Measurements from ENCODE around the gene NCR1.
"Not testable (repeated sequence)": the region's sequence is repeated elsewhere in the genome, so short reads cannot be mapped to it uniquely, and the experiment has no call there.

The NCR1 gene

DNA sequence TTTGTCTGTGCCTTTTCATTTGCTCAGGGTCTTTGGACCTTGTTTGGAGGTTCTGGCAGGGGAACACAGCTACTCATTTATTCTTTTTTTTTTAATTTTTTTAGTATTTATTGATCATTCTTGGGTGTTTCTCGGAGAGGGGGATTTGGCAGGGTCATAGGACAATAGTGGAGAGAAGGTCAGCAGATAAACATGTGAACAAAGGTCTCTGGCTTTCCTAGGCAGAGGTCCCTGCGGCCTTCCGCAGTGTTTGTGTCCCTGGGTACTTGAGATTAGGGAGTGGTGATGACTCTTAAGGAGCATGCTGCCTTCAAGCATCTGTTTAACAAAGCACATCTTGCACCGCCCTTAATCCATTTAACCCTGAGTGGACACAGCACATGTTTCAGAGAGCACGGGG lies 2.0 kb downstream of the NCR1 start:
- not testable (repeated sequence) for DNase-seq (ENCODE audit: low read depth)

DNA sequence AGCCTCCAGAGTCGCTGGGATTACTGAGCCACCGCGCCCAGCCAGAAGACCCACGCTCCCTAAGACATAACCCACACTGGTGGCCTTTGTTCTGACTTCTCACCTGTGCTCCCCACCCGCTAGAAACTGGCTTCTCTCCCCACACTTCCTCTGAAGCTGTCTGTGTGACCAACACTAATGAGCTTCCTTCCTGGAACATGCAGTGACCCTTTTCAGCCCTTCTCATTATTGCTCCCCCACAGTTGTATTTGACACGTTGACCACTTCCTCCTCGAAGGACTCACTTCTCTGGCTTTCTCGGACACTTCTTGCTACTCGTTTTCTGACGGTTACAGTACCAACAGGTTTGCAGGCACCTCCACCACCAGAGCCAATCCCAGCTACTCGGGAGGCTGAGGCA lies 10.9 kb downstream of the NCR1 start:
- DNase-seq (ENCODE audit: low read depth) = no peak

DNA sequence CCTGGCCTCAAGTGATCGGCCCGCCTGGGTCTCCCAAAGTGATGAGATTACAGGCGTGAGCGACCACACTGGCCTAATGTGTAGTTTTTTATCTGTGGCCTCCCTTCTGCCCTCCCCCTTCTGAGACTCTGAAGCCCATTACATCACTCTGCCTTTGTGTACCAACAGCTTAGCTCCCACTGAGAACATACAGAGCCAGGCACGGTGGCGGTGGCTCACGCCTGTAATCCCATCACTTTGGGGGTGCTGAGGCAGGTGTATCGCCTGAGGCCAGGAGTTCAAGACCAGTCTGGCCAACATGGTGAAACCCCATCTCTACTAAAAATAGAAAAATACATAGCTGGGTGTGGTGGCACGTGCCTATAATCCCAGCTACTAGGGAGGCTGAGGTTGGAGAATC lies 12.6 kb downstream of the NCR1 start:
- DNase-seq (ENCODE audit: low read depth) = no peak

DNA sequence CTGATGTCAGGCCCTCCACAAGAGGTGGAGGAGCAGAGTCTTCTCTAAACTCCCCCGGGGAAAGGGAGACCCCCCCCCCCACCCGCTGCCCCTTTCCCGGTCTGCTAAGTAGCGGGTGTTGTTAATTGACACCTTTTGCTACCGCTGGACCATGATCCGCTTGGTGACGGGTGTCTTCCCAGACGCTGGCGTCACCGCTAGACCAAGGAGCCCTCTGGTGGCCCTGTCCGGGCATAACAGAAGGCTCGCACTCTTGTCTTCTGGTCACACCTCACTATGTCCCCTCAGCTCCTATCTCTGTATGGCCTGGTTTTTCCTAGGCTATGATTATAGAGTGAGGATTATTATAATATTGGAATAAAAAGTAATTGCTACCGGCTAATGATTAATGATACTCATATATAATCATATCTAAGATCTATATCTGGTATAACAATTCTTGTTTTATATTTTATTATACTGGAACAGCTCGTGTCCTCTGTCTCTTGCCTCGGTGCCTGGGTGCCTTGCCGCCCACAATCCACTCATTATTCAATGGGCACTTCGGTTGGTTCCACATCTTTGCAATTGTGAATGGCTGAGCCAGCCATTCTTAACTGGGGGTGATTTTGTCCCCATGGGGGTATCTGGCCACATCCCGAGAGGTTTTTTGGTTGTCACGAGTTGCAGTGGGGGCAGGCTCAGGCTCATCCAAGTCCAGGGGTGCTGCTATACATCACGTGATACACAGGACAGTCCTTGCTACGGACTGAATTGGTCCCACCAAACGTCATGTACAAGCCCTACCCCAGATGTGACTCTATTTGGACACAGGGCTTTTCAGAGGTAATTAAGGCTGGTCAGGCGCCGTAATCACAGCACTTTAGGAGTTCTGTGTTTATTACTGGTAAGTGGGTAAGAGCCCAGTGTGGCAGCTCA lies 14.0 kb downstream of the NCR1 start:
- DNase-seq (ENCODE audit: low read depth) = not testable (repeated sequence)

DNA sequence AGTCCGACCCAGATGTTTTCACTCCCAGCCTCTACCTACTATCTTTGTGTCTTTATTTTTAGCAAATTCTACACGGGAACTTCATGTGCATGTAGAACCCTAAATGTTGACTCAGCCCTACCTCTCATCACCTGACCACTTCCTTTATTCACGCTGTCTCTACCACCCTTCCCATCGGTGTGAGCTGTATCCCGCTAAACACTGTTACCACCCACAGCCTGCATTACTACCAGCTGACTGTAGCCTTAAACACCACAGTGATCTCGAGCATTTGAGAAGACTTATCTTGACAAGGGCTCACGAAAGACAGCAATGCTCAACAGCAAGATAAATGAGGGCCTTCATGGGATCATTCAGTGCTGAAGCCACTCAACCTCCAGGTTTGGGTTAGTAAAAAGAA lies 15.1 kb downstream of the NCR1 start:
- no peak for DNase-seq (ENCODE audit: low read depth)

DNA sequence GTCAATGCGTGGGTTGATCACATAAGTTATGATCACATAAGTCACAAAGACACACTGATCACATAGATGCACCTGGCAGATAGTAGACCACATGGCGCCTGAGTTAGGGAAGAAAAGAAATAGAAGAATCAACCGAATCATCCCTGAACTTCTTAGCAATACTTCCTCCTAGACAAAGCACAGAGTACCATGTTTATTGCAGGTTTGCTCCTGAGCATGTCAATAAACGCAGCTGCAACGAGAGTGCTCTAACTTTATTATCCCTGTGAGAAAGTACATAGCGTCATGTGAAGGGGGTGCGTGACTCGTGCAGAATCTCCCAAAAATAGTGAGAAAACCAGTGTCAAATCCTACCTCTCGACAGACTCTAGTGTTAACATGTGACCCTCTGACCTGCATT lies 17.3 kb downstream of the NCR1 start:
- no peak for DNase-seq (ENCODE audit: low read depth)

DNA sequence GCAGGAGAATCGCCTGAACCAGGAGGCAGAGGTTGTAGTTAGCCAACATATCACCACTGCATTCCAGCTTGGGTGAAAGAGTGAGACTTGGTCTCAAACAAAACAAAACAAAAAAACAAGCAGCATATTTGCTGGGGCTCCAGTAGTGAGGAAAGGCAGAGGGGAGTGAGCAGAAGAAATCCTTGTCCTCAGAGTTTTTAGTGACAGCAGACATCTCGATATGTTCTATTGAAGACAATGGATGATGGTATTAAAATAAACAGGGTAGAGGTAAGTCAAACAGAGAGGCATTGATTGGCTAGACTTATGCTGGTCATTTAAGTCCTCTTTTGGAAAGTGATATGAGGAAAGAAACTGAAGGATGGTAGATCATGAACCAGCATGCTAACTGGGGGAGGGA lies 22.4 kb downstream of the NCR1 start:
- peak; percentile 4 for DNase-seq (ENCODE audit: low read depth)

DNA sequence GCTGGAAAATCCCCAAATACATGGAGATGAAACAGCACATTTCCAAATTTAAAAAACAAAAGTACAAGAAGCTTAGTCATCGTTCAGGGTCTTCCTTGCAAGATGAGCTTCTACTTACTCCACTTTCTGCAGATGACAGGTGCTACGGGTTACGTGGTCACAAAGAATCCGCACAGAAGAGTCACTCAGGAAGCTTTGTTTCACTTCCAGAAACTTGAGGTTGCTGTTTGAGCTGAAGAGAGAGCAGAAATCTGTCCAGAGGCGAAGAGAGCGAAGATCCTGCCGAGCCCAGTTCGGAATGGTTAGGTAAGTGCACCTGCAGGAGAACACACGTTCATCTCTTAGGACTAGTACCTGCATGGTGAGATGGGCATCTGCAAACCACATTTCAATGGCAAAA lies 32.0 kb downstream of the NCR1 start:
- DNase-seq (ENCODE audit: low read depth) = no peak

DNA sequence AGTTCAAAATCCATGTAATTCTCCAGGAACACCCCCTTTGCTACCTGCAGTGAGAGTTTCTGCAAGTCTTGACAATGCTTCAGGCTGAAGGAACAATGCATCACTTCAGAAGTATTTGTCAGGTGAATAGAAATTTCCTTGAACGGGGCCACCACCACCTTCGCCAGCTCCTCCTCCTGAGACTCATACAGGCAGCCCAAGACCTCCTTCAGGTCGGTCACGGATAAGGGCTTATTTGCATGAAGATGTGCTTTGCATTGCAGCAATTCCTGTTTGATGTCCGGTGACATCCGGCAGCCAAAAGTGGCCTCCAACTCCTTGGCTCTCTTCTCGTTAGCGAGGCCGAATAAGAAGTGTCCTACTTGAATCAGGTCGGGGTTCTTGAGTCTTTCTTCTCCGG lies 33.0 kb downstream of the NCR1 start:
- DNase-seq (ENCODE audit: low read depth) = no peak

DNA sequence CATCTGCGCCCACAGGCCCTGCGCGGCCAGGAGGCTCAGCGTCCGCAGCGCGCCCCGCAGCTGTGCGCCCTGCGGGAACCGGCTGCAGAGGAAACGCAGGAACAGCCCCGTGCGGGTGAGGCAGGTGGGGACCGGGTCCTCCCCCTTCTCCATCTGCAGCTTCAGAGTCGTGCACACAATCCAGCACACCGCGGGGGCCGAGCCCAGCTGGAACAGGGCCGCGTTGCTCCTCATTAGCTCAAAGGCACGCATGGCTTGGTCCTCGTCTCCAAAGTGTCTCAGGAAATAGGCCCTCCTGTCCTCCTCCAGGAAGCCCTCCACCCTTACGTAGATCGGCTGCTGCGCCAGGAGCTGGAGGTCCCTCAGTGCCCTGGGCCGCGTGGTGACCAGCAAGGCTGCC lies 33.6 kb downstream of the NCR1 start:
- not testable (repeated sequence) for DNase-seq (ENCODE audit: low read depth)

DNA sequence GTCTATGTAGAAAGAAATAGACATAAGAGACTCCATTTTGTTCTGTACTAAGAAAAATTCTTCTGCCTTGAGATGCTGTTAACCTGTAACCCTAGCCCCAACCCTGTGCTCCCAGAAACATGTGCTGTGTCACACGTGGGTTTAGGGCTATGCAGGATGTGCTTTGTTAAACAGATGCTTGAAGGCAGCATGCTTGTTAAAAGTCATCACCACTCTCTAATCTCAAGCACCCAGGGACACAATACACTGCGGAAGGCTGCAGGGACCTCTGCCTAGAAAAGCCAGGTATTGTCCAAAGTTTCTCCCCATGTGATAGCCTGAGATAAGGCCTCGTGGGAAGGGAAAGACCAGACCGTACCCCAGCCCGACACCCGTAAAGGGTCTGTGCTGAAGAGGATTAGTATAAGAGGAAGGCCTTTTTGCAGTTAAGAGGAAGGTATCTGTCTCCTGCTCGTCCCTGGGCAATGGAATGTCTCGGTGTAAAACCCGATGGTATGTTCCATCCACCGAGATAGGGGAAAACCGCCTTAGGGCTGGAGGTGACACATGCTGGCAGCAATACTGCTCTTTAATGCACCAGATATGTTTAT lies 37.9 kb downstream of the NCR1 start:
- DNase-seq (ENCODE audit: low read depth) = not testable (repeated sequence)

DNA sequence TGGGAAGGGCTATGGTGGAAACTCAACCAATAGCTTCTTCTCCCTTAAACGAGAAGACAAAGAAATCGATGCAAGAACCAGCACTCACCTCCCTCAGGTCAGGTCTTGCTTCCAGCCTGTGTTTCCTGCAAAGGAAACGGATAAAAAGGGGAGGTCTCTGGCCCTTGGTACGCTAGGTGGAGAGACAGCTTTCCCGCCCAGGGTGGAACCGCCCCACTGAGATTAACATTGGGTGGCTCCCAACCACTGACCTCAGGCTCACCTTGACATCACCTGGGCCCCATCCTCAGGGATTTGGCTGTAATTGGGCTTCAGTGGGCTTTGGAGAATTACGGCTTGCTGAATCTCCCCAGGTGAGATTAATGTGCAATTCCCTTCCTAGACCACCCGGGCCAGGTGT lies 41.4 kb downstream of the NCR1 start, which contains the start of gene NLRP7:
Gene NLRP7, minus strand, starts transcription at position 150 of the 400 bp plus-strand sequence.
- no peak for DNase-seq (ENCODE audit: low read depth)

DNA sequence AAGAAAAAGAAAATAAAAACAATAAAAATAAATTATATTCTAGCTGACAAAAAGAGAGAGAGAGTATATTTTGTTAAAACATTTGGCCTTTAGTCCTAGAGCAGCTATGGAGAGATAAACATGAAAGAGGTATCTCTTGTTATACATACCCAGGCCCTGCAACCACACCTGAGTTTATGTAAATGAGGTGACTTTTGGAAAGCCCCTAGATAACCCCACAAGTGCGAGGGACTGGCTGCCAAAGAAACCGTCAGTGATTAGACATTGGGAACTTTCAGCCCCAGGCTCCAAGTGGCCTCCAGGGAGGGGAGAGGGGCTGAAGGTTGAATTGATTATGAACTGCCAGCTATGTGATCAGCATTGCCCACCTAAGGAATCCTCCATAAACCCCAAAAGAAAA lies 43.5 kb downstream of the NCR1 start:
- no peak for DNase-seq (ENCODE audit: low read depth)

DNA sequence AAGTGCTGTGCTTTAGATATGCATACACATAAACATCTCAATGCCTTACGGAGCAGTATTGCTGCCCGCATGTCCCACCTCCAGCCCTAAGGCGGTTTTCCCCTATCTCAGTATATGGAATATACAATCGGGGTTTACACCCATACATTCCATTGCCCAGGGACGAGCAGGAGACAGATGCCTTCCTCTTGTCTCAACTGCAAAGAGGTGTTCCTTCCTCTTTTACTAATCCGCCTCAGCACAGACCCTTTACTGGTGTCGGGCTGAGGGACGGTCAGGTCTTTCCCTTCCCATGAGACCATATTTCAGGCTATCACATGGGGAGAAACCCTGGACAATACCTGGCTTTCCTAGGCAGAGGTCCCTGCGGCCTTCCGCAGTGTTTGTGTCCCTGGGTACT lies 44.6 kb downstream of the NCR1 start:
- not testable (repeated sequence) for DNase-seq (ENCODE audit: low read depth)

DNA sequence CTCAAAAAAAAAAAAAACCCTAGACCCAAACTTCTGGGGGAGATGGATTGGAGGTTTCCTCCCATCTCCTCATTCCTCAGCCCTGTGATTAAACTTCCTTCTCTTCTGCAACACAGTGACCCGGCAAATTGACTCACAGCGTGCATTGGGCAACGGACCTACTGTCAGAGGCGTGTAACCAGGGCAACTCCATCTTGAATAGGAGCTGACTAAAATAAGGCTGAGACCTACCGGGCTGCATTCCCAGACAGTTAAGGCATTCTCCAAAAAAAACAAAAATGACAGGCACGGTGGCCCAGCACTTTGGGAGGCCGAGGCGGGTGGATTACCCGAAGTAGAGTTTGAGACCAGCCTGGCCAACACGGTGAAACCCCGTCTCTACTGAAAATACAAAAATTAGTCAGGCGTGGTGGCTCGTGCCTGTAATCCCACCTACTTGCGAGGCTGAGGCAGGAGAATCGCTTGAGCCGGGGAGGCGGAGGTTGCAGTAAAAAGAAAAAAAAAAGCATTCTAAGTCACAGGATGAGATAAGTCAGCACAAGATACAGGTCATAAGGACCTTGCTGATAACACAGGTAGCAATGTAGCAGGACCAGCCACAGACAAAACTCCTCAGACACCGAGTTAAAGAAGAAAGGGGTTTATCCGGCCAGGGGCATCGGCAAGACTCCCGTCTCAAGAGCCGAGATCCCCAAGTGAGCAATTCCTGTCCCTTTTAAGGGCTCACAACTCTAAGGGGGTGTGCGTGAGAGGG lies 46.8 kb downstream of the NCR1 start:
- peak; percentile 66 for DNase-seq (ENCODE audit: low read depth)

DNA sequence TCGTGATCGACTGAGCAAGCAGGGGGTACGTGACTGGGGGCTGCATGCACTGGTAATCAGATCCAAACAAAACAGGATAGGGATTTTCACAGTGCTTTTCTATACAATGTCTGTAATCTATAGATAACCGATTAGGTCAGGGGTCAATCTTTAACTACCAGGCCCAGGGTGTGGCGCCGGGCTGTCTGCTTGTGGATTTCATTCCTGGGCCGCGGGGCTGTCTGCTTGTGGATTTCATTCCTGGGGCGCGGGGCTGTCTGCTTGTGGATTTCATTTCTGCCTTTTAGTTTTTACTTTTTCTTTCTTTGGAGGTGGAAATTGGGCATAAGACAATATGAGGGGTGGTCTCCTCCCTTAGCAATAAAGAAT lies 47.4 kb downstream of the NCR1 start:
- not testable (repeated sequence) for DNase-seq (ENCODE audit: low read depth)

DNA sequence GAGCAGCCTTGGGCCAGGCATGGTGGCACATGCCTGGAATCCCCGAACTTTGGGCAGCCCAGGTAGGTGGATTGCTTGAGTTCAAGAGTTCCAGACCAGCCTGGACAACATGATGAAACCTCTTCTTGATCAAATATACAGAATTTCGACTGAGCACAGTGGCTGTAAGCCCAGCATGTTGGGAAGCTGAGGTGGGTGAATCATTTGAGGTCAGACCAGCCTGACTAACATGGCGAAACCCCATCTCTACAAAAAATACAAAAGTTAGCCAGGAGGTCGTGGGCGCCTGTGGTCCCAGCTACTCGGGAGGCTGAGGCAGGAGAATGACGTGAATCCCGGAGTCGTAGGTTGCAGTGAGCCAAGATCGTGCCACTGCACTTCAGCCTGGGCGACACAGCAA lies 49.4 kb downstream of the NCR1 start:
- DNase-seq (ENCODE audit: low read depth) = peak; percentile 23

DNA sequence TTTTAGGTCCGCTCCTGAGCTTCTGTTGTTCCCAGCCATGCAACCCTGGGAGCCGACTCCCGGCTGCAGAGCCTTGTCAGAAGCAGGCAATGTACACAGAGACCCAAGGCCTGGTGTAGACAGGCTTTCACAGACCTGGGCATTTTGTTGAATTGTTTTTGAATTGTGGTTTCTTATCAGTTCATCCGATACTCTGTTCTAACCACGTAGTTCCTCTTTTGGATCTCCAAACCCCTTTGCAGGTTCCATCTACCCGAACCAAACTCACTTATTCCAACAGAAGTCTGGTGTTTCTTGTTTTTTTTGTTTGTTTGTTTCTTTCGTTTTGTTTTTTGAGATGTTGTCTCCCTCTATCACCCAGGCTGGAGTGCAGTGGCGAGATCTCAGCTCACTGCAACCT lies 53.9 kb downstream of the NCR1 start:
- no peak for DNase-seq (ENCODE audit: low read depth)
